Measurements from ENCODE around the gene LYZ. TPM values are rescaled to one million over a fixed set of nuclear protein-coding genes. Genes with fewer than 3 reads are reported as not detected.
A peak's percentile ranks its signal among the peaks of the same experiment; 100 is the strongest.

LYZ gene
- total and polyA plus RNA-seq, 9 of the 15 experiments (the other 6 are each of a cell fraction or from before 2014, with no cell fraction given): 27.2 to 96.3 (median 42.1) TPM

GRCh38 chr12:69331909-69332684 is 16.1 kb upstream of the LYZ start:
- H3K36me3 ChIP-seq (ENCODE audit: control insufficient read depth, insufficient read depth, low read length): no peaks in the 10 kb centered on the region
- intact Hi-C loops (cut with micrococcal nuclease): no loop called here
- H3K27ac ChIP-seq (ENCODE audit: extremely low read depth, low read depth, low read length): no peak overlapping the region
- H3K4me3 ChIP-seq: no peak overlapping the region
- H3K79me2 ChIP-seq (ENCODE audit: control insufficient read depth, insufficient read depth, low read length): no peaks in the 10 kb centered on the region
- H3K27me3 ChIP-seq (ENCODE audit: control insufficient read depth in 2 of 2, insufficient read depth in 2 of 2, low read length in 2 of 2): no peaks in the 10 kb centered on the region
- CTCF ChIA-PET (ENCODE audit: low intra/inter-chr PET ratio): no interaction called here
- no peak overlapping the region for H3K4me2 ChIP-seq (ENCODE audit: insufficient read depth, low read length)
- TF ChIP-seq, protein P1, sequence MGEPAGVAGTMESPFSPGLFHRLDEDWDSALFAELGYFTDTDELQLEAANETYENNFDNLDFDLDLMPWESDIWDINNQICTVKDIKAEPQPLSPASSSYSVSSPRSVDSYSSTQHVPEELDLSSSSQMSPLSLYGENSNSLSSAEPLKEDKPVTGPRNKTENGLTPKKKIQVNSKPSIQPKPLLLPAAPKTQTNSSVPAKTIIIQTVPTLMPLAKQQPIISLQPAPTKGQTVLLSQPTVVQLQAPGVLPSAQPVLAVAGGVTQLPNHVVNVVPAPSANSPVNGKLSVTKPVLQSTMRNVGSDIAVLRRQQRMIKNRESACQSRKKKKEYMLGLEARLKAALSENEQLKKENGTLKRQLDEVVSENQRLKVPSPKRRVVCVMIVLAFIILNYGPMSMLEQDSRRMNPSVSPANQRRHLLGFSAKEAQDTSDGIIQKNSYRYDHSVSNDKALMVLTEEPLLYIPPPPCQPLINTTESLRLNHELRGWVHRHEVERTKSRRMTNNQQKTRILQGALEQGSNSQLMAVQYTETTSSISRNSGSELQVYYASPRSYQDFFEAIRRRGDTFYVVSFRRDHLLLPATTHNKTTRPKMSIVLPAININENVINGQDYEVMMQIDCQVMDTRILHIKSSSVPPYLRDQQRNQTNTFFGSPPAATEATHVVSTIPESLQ (CRISPR knock-in tag; IDR thresholded peaks at IDR 0.05): no peak
- TF ChIP-seq, protein P2, sequence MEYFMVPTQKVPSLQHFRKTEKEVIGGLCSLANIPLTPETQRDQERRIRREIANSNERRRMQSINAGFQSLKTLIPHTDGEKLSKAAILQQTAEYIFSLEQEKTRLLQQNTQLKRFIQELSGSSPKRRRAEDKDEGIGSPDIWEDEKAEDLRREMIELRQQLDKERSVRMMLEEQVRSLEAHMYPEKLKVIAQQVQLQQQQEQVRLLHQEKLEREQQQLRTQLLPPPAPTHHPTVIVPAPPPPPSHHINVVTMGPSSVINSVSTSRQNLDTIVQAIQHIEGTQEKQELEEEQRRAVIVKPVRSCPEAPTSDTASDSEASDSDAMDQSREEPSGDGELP (CRISPR knock-in tag; IDR thresholded peaks at IDR 0.05; ENCODE audit: borderline replicate concordance): 0 out of 2 replicates have a peak, but pooled peaks have one; percentile 22
- ATAC-seq: no peak
- no peak for FAIRE-seq
- no peak for DNase-seq (ENCODE audit: extremely low read depth in 1 of 4, low spot score in 3 of 4)
- no TSS peak for BruUV-seq (replicated peaks)
- 88% methylated on average over 20 of the region's 20 CpGs for WGBS (ENCODE audit: insufficient coverage, low coverage, missing lambda C conversion rate)
- no peaks in the 10 kb centered on the region for H3K9me3 ChIP-seq (replicated peaks; ENCODE audit: control insufficient read depth, insufficient read depth, low read depth, low read length)
- H2AFZ ChIP-seq (ENCODE audit: low read depth, low read length): peak overlapping the region; percentile 89
- POLR2A ChIA-PET: interaction anchor here (1.0 kb wide), 1 partner anchor 17 kb away, joined by 5 read pairs; the partner anchor contains the start of gene LYZ
- peaks cover 0 to 14% of the 10 kb centered on the region in 2 experiments for H3K4me1 ChIP-seq (replicated peaks in 1 of 2; ENCODE audit: control insufficient read depth in 2 of 2, insufficient read depth in 2 of 2, low read length in 2 of 2)
- in situ Hi-C loops (cut with MboI): no loop called here
- no peaks in the 10 kb centered on the region for H4K20me1 ChIP-seq (replicated peaks; ENCODE audit: control insufficient read depth, insufficient read depth, low read length)
- peak overlapping the region in 1 of 2 experiments; percentile 13; a peak in 1 of 4 replicates for H3K9ac ChIP-seq (ENCODE audit: insufficient read depth in 1 of 2, low read depth in 2 of 2, low read length in 2 of 2)
- no peaks in the 10 kb centered on the region for H3K9me1 ChIP-seq (ENCODE audit: control insufficient read depth, insufficient read depth, low read length)
